GM18870 (cell line): Measurements from ENCODE around the gene ARID1A.

Experiments
- ATAC-seq: cut with Tn5 transposase; IDR thresholded peaks from one replicate; pipeline ENCODE4 v1.9.1; 2021; ENCODE audit warnings: moderate library complexity; ENCODE audit not compliant: unreplicated experiment

The ARID1A gene

GRCh38 chr1:26758358-26758757, 62.5 kb downstream of the ARID1A start:
- no peak for ATAC-seq

GRCh38 chr1:26759531-26759930, 63.7 kb downstream of the ARID1A start:
- ATAC-seq = no peak

GRCh38 chr1:26761217-26761616, 65.4 kb downstream of the ARID1A start:
- ATAC-seq = no peak

GRCh38 chr1:26767714-26768113, 71.9 kb downstream of the ARID1A start:
- no peak for ATAC-seq

- ATAC-seq = no peak
These were observed 72.9 kb downstream of the ARID1A start for GRCh38 chr1:26768755-26769154.

- ATAC-seq = no peak
These were observed 75.4 kb downstream of the ARID1A start for GRCh38 chr1:26771285-26771642.

GRCh38 chr1:26771643-26772321, 76.0 kb downstream of the ARID1A start:
- ATAC-seq = no peak

- ATAC-seq = no peak
These were observed 76.9 kb downstream of the ARID1A start for GRCh38 chr1:26772687-26773086.

GRCh38 chr1:26774462-26774861, 78.6 kb downstream of the ARID1A start:
- no peak for ATAC-seq

- no peak for ATAC-seq
These were observed 79.9 kb downstream of the ARID1A start for GRCh38 chr1:26775666-26776065.

- no peak for ATAC-seq
These were observed 83.4 kb downstream of the ARID1A start for GRCh38 chr1:26779098-26779668.

- no peak for ATAC-seq
These were observed 84.6 kb downstream of the ARID1A start for GRCh38 chr1:26780344-26780957.

GRCh38 chr1:26781206-26781825, 85.5 kb downstream of the ARID1A start:
- ATAC-seq = no peak

GRCh38 chr1:26782521-26783212, 86.9 kb downstream of the ARID1A start:
- no peak for ATAC-seq

- no peak for ATAC-seq
These were observed 87.8 kb downstream of the ARID1A start for GRCh38 chr1:26783646-26784022.

- ATAC-seq = no peak
These were observed 88.4 kb downstream of the ARID1A start for GRCh38 chr1:26784023-26784871.

- no peak for ATAC-seq
These were observed 89.1 kb downstream of the ARID1A start for GRCh38 chr1:26784886-26785285.

- ATAC-seq = no peak
These were observed 90.0 kb downstream of the ARID1A start for GRCh38 chr1:26785611-26786436.

- ATAC-seq = no peak
These were observed 90.9 kb downstream of the ARID1A start for GRCh38 chr1:26786437-26787380.
